Peyer's patch (tissue), 4 donors: Measurements from ENCODE around the gene RTP3.

Experiments
- CTCF ChIP-seq, 6 experiments: fragments of 450-650 bp in 4 of 6; fragments of 200-600 bp in 2 of 6; sonication (generic) in 1 of 6; IDR thresholded peaks; one replicate each; pipeline ENCODE4 v1.5.1; 2017 to 2019; ENCODE audit warnings: antibody characterized with exemption in 6 of 6, mild to moderate bottlenecking in 3 of 6, moderate library complexity in 1 of 6
- POLR2A ChIP-seq, 2 donors: fragments of 450-650 bp; IDR thresholded peaks; one replicate each; pipeline ENCODE4 v1.5.1; 2017; ENCODE audit warnings: antibody characterized with exemption in 2 of 2, mild to moderate bottlenecking in 2 of 2, moderate library complexity in 2 of 2

GRCh38 chr3:46495901-46496456, 1.8 kb upstream of the RTP3 start:
- TF ChIP-seq POLR2A (IDR thresholded peaks at IDR 0.05) (no peak), CTCF (IDR thresholded peaks at IDR 0.05) (no peak)
